Measurements from ENCODE around the gene GRIN2A. TPM values are rescaled to one million over a fixed set of nuclear protein-coding genes. Genes with fewer than 3 reads are reported as not detected.

The GRIN2A gene
- total RNA-seq, 2 experiments from 2014 or later, result not detected

DNA sequence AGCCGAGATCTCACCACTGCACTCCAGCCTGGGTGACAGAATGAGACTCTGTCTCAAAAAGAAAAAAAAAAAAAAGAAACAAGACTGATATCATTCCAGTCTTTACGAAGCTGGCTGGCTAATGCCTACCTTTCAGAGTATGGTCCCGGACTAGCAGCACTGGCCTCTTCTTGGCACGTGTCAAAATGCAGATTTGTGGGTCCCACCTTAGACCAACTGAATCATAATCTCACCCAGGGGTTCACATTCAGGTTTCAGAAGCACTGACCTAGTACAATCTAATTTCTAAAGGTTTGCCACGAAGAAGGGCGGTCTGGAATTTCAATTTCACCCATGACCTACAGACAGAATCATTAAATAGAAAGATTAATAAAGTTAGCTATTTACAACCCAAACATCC, 43.4 kb upstream of the GRIN2A start:
- ChIA-PET CTCF (no interaction called here), POLR2A (no interaction called here)
- DNase-seq (no peak), ATAC-seq (no peak)
- Mint-ChIP-seq H3K36me3 (ENCODE audit: low read depth) (no peaks in the 10 kb centered on the region), H3K27ac (no peak overlapping the region), H3K4me1 (ENCODE audit: low read depth) (no peaks in the 10 kb centered on the region), H3K4me3 (no peak overlapping the region), H3K27me3 (peaks cover 4% of the 10 kb centered on the region), H3K9me3 (peaks cover 2% of the 10 kb centered on the region)
- intact Hi-C loops (cut with micrococcal nuclease), result no loop called here
- TF ChIP-seq, protein P1, sequence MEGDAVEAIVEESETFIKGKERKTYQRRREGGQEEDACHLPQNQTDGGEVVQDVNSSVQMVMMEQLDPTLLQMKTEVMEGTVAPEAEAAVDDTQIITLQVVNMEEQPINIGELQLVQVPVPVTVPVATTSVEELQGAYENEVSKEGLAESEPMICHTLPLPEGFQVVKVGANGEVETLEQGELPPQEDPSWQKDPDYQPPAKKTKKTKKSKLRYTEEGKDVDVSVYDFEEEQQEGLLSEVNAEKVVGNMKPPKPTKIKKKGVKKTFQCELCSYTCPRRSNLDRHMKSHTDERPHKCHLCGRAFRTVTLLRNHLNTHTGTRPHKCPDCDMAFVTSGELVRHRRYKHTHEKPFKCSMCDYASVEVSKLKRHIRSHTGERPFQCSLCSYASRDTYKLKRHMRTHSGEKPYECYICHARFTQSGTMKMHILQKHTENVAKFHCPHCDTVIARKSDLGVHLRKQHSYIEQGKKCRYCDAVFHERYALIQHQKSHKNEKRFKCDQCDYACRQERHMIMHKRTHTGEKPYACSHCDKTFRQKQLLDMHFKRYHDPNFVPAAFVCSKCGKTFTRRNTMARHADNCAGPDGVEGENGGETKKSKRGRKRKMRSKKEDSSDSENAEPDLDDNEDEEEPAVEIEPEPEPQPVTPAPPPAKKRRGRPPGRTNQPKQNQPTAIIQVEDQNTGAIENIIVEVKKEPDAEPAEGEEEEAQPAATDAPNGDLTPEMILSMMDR (IDR thresholded peaks at IDR 0.05), result no peak

GRCh38 chr16:10224850-10225249, 42.6 kb upstream of the GRIN2A start:
- CTCF ChIA-PET, result no interaction called here
- Mint-ChIP-seq H3K4me3 (no peak overlapping the region), H3K36me3 (ENCODE audit: low read depth) (no peaks in the 10 kb centered on the region), H3K4me1 (ENCODE audit: low read depth) (no peaks in the 10 kb centered on the region), H3K27me3 (peaks cover 4% of the 10 kb centered on the region), H3K27ac (no peak overlapping the region), H3K9me3 (peaks cover 2% of the 10 kb centered on the region)
- POLR2A ChIA-PET, result interaction anchor here (0.7 kb wide), 1 partner anchor 13 kb away, joined by 3 read pairs; no protein-coding TSS in a partner anchor
- TF ChIP-seq, protein P1 (IDR thresholded peaks at IDR 0.05), result no peak
- DNase-seq (no peak), ATAC-seq (no peak)
- intact Hi-C loops (cut with micrococcal nuclease), result no loop called here

- Mint-ChIP-seq H3K4me1 (ENCODE audit: low read depth) (no peaks in the 10 kb centered on the region), H3K27me3 (peaks cover 3% of the 10 kb centered on the region), H3K27ac (no peak overlapping the region), H3K9me3 (no peaks in the 10 kb centered on the region), H3K4me3 (no peak overlapping the region), H3K36me3 (ENCODE audit: low read depth) (no peaks in the 10 kb centered on the region)
- ChIA-PET POLR2A (no interaction called here), CTCF (no interaction called here)
- TF ChIP-seq, protein P1 (IDR thresholded peaks at IDR 0.05), result no peak
- ATAC-seq (no peak), DNase-seq (no peak)
- intact Hi-C loops (cut with micrococcal nuclease), result no loop called here
Observed at GRCh38 chr16:10220942-10221341, 38.7 kb upstream of the GRIN2A start.

DNA sequence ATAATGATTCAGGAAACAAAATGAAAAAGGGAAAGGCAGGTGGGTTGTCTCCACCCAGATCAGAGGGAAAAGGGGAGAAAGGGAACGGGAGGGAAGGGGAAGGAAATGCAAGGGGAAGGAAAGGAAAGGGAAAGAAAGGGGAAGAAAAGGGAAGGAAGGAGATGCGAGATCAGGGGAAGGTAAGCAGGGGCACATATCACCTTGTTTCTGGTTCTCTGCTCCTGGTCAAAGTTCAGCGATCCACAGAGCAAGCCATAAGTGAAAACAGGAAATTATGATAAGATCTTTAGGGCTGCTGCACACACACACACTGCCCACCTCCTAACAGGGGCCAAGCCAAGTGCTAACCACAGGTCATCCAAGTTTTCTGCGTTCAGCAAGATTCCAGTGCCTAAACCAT, 37.5 kb upstream of the GRIN2A start:
- ChIA-PET POLR2A (no interaction called here), CTCF (no interaction called here)
- Mint-ChIP-seq H3K9me3 (no peaks in the 10 kb centered on the region), H3K27me3 (peaks cover 3% of the 10 kb centered on the region), H3K4me1 (ENCODE audit: low read depth) (no peaks in the 10 kb centered on the region), H3K36me3 (ENCODE audit: low read depth) (no peaks in the 10 kb centered on the region), H3K4me3 (no peak overlapping the region), H3K27ac (no peak overlapping the region)
- intact Hi-C loops (cut with micrococcal nuclease), result no loop called here
- TF ChIP-seq, protein P1 (IDR thresholded peaks at IDR 0.05), result no peak
- DNase-seq, result no peak
- no peak for ATAC-seq

- no peaks in the 10 kb centered on the region for H3K4me1 Mint-ChIP-seq (ENCODE audit: low read depth)
- H3K27me3 Mint-ChIP-seq, result peaks cover 3% of the 10 kb centered on the region
- ATAC-seq (no peak), DNase-seq (no peak)
- intact Hi-C loops (cut with micrococcal nuclease), result no loop called here
- TF ChIP-seq, protein P1 (IDR thresholded peaks at IDR 0.05), result no peak
- no peaks in the 10 kb centered on the region for H3K9me3 Mint-ChIP-seq
- H3K27ac Mint-ChIP-seq, result no peak overlapping the region
- CTCF ChIA-PET, result no interaction called here
- POLR2A ChIA-PET, result no interaction called here
- H3K36me3 Mint-ChIP-seq (ENCODE audit: low read depth), result no peaks in the 10 kb centered on the region
- no peak overlapping the region for H3K4me3 Mint-ChIP-seq
Observed at GRCh38 chr16:10218490-10219206, 36.4 kb upstream of the GRIN2A start.

Data from activated CD8-positive, alpha-beta T cell treated with anti-CD3 and anti-CD28 coated beads for 36 hours (primary cell).